Neural cell (in vitro differentiated cells): ENCODE measurements around the gene ANKS3. TPM values are rescaled to one million over a fixed set of nuclear protein-coding genes. Genes with fewer than 3 reads are reported as not detected.

Experiments
- H2AFZ ChIP-seq: fragments of 200-600, 300-800 bp; sonication (generic), shearing (Covaris generic); 2 replicates; pipeline ENCODE4 v1.6.0; 2014; ENCODE audit warnings: low read depth, mild to moderate bottlenecking, antibody characterized with exemption, low read length, moderate library complexity
- H3F3A ChIP-seq: fragments of 200-600 bp; shearing (Covaris generic); 2 replicates; pipeline ENCODE4 v1.6.1; 2016; ENCODE audit warnings: mild to moderate bottlenecking, moderate library complexity, mixed read lengths, antibody characterized with exemption, low read length; ENCODE audit not compliant: insufficient read depth, poor library complexity, severe bottlenecking
- H3K27ac ChIP-seq: fragments of 200-600, 300-800 bp; sonication (generic), shearing (Covaris generic); 2 replicates; pipeline ENCODE4 v1.5.1; 2014; ENCODE audit warnings: mild to moderate bottlenecking, low read length, moderate library complexity
- H3K27me3 ChIP-seq: fragments of 300-800, 200-600 bp; sonication (generic), shearing (Covaris generic); 2 replicates; pipeline ENCODE4 v1.6.0; 2014; ENCODE audit warnings: mild to moderate bottlenecking, low read depth, low read length, moderate library complexity; ENCODE audit not compliant: insufficient read depth
- H3K36me3 ChIP-seq: fragments of 300-800, 200-600 bp; sonication (generic), shearing (Covaris generic); 2 replicates; pipeline ENCODE4 v1.5.1; 2014; ENCODE audit warnings: mild to moderate bottlenecking, antibody characterized with exemption, low read length, moderate library complexity; ENCODE audit not compliant: insufficient read depth
- H3K4me2 ChIP-seq: fragments of 300-800, 200-600 bp; sonication (generic), shearing (Covaris generic); 2 replicates; pipeline ENCODE4 v1.6.0; 2014; ENCODE audit warnings: mild to moderate bottlenecking, low read length
- H3K4me3 ChIP-seq: fragments of 300-800, 200-600 bp; sonication (generic), shearing (Covaris generic); 2 replicates; pipeline ENCODE4 v1.5.1; 2014; ENCODE audit warnings: mild to moderate bottlenecking, low read length, moderate library complexity
- H3K79me2 ChIP-seq: fragments of 200-600 bp; shearing (Covaris generic); replicated peaks from 2 replicates; pipeline ENCODE4 v1.6.0; 2014; ENCODE audit warnings: mild to moderate bottlenecking, low read length, moderate library complexity; ENCODE audit not compliant: insufficient read depth
- H3K9ac ChIP-seq: fragments of 300-800, 200-600 bp; sonication (generic), shearing (Covaris generic); 2 replicates; pipeline ENCODE4 v1.6.1; 2016; ENCODE audit warnings: mild to moderate bottlenecking, low read length, mixed read lengths
- H3K9me2 ChIP-seq: fragments of 200-600 bp; shearing (Covaris generic); 2 replicates; pipeline ENCODE4 v1.6.1; 2016; ENCODE audit warnings: mild to moderate bottlenecking, low read length, mixed read lengths; ENCODE audit not compliant: insufficient read depth
- H3K9me3 ChIP-seq: fragments of 200-600, 300-800 bp; sonication (generic), shearing (Covaris generic); 2 replicates; pipeline ENCODE4 v1.6.1; 2016; ENCODE audit warnings: mild to moderate bottlenecking, mixed run types, low read length, moderate library complexity, mixed read lengths
- H4K20me1 ChIP-seq: fragments of 200-600 bp; shearing (Covaris generic); 2 replicates; pipeline ENCODE4 v1.6.1; 2016; ENCODE audit warnings: mild to moderate bottlenecking, mixed run types; ENCODE audit not compliant: insufficient read depth
- EP300 ChIP-seq: fragments of 450-650 bp; conservative IDR thresholded peaks from 2 replicates; pipeline ENCODE4 v1.6.1; 2014; ENCODE audit warnings: antibody characterized with exemption, mild to moderate bottlenecking, moderate library complexity; ENCODE audit not compliant: poor library complexity, severe bottlenecking
- EZH2 ChIP-seq: fragments of 200-600, 300-800 bp; shearing (Covaris generic), sonication (generic); IDR thresholded peaks from 2 replicates; pipeline ENCODE4 v1.6.1; 2014; ENCODE audit warnings: antibody characterized with exemption, low read length, borderline replicate concordance, mild to moderate bottlenecking; ENCODE audit not compliant: insufficient read depth, poor library complexity, severe bottlenecking
- MXI1 ChIP-seq: fragments of 450-650 bp; conservative IDR thresholded peaks from 2 replicates; pipeline ENCODE4 v1.6.1; 2014; ENCODE audit warnings: antibody characterized with exemption, mild to moderate bottlenecking; ENCODE audit not compliant: poor library complexity, severe bottlenecking
- POLR2AphosphoS5 ChIP-seq: IDR thresholded peaks from 2 replicates; pipeline ENCODE4 v1.6.1; 2012
- RAD21 ChIP-seq: fragments of 450-650 bp; conservative IDR thresholded peaks from 2 replicates; pipeline ENCODE4 v1.6.1; 2014; ENCODE audit warnings: antibody characterized with exemption, mild to moderate bottlenecking, moderate library complexity
- SMC3 ChIP-seq: fragments of 450-650 bp; conservative IDR thresholded peaks from 2 replicates; pipeline ENCODE4 v1.6.1; 2014; ENCODE audit warnings: antibody characterized with exemption, mild to moderate bottlenecking, moderate library complexity; ENCODE audit not compliant: poor library complexity
- TAF1 ChIP-seq: IDR thresholded peaks from 2 replicates; pipeline ENCODE4 v1.6.1; 2012; ENCODE audit warnings: low read depth
- polyA plus RNA-seq: library from polyadenylated mRNA; depleted of rRNA; stranded (reverse); fragments of >200 nt; gene quantifications from 2 replicates; pipeline ENCODE4 v1.2.3, GENCODE V29; 2014
- TF ChIP-seq, protein P1 (sequence below): fragments of 450-650 bp; IDR thresholded peaks from 2 replicates; pipeline ENCODE4 v1.5.1; 2014; ENCODE audit warnings: antibody characterized with exemption, mild to moderate bottlenecking, moderate library complexity; ENCODE audit not compliant: poor library complexity, severe bottlenecking
- TF ChIP-seq, protein P2 (sequence below): IDR thresholded peaks from 2 replicates; pipeline ENCODE4 v1.6.1; 2012; ENCODE audit warnings: borderline replicate concordance

Gene ANKS3
- polyA plus RNA-seq, 1 donor from 2014 or later, result 53.9 TPM

DNA sequence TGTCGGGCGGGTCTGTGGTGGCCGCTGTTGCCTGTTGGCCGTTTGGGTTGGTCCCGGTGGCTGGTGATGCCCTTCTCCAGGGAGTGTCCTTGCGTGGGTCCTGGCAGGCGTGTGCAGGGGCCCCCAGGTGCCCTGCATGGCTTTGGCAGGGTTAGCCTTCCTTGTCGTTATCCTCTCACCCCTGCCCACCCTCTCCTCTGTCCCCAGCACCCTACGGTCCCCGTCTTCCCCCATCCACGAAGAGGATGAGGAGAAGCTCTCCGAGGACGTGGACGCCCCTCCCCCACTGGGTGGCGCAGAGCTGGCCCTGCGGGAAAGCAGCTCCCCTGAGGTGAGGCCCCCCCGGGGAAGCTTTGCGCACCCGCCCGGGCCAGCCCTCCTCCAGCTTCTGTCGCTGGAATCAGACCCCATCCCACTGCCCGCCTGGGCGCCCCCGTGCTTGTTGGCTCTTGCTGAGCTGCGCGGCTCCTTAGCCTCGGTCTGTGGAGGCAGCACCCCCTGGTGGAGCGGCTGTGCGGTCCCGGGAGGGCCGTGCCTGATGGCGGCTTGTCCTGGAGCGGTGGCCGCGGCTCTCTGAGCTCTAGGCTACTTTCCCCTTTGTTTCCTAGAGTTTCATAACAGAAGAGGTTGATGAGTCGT, 51.3 kb downstream of the ANKS3 start:
- Histone ChIP-seq H3K27me3 (no peaks in the 10 kb centered on the region), H3K27ac (no peak overlapping the region), H3K9ac (no peak overlapping the region), H3F3A (no peaks in the 10 kb centered on the region), H3K4me3 (no peak overlapping the region), H3K79me2 (no peaks in the 10 kb centered on the region), H3K9me3 (no peaks in the 10 kb centered on the region), H2AFZ (no peak overlapping the region), H4K20me1 (no peaks in the 10 kb centered on the region), H3K9me2 (no peaks in the 10 kb centered on the region), H3K36me3 (no peaks in the 10 kb centered on the region), H3K4me2 (no peak overlapping the region)
- TF ChIP-seq RAD21, result no peak
- TF ChIP-seq SMC3, result no peak
- TF ChIP-seq, protein P1, sequence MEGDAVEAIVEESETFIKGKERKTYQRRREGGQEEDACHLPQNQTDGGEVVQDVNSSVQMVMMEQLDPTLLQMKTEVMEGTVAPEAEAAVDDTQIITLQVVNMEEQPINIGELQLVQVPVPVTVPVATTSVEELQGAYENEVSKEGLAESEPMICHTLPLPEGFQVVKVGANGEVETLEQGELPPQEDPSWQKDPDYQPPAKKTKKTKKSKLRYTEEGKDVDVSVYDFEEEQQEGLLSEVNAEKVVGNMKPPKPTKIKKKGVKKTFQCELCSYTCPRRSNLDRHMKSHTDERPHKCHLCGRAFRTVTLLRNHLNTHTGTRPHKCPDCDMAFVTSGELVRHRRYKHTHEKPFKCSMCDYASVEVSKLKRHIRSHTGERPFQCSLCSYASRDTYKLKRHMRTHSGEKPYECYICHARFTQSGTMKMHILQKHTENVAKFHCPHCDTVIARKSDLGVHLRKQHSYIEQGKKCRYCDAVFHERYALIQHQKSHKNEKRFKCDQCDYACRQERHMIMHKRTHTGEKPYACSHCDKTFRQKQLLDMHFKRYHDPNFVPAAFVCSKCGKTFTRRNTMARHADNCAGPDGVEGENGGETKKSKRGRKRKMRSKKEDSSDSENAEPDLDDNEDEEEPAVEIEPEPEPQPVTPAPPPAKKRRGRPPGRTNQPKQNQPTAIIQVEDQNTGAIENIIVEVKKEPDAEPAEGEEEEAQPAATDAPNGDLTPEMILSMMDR, result no peak
- no peak for TF ChIP-seq EZH2
- no peak for TF ChIP-seq POLR2AphosphoS5
- no peak for TF ChIP-seq EP300
- TF ChIP-seq, protein P2, sequence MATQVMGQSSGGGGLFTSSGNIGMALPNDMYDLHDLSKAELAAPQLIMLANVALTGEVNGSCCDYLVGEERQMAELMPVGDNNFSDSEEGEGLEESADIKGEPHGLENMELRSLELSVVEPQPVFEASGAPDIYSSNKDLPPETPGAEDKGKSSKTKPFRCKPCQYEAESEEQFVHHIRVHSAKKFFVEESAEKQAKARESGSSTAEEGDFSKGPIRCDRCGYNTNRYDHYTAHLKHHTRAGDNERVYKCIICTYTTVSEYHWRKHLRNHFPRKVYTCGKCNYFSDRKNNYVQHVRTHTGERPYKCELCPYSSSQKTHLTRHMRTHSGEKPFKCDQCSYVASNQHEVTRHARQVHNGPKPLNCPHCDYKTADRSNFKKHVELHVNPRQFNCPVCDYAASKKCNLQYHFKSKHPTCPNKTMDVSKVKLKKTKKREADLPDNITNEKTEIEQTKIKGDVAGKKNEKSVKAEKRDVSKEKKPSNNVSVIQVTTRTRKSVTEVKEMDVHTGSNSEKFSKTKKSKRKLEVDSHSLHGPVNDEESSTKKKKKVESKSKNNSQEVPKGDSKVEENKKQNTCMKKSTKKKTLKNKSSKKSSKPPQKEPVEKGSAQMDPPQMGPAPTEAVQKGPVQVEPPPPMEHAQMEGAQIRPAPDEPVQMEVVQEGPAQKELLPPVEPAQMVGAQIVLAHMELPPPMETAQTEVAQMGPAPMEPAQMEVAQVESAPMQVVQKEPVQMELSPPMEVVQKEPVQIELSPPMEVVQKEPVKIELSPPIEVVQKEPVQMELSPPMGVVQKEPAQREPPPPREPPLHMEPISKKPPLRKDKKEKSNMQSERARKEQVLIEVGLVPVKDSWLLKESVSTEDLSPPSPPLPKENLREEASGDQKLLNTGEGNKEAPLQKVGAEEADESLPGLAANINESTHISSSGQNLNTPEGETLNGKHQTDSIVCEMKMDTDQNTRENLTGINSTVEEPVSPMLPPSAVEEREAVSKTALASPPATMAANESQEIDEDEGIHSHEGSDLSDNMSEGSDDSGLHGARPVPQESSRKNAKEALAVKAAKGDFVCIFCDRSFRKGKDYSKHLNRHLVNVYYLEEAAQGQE, result no peak
- TF ChIP-seq MXI1, result no peak
- no peak for TF ChIP-seq TAF1

DNA sequence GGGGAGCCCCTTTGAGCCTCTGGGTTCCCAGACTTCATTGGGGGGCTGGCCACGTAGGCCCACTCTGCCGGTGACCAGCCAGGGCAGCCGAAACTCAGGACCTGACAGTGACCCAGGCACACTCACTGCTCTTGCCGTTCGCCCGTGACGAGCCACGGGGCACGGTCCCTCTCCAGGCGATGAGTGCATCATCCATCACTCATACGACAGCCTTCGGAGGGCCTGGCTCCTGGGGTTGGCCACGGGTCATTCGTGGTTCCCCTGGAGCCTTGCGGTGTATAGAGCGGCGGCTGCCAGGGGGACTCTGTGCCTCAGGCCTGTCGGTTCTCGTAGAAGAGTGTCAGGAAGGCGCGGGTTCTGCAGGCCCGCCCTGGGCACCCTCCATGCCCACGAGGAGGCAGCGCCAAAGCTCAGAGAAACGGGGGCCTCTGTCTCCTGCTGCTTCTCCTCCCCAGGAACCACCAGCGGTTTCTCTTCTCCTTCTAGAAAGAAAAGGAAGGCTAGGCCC, 51.9 kb downstream of the ANKS3 start:
- H3K9me2 ChIP-seq, result no peaks in the 10 kb centered on the region
- H3K79me2 ChIP-seq, result no peaks in the 10 kb centered on the region
- no peaks in the 10 kb centered on the region for H3K9me3 ChIP-seq
- H2AFZ ChIP-seq, result no peak overlapping the region
- TF ChIP-seq RAD21 (no peak), POLR2AphosphoS5 (no peak), TAF1 (no peak), EP300 (no peak), SMC3 (no peak)
- TF ChIP-seq, protein P2, result no peak
- TF ChIP-seq, protein P1, result no peak
- no peaks in the 10 kb centered on the region for H4K20me1 ChIP-seq
- H3K27ac ChIP-seq, result no peak overlapping the region
- H3K9ac ChIP-seq, result no peak overlapping the region
- no peaks in the 10 kb centered on the region for H3K27me3 ChIP-seq
- H3F3A ChIP-seq, result no peaks in the 10 kb centered on the region
- no peak overlapping the region for H3K4me2 ChIP-seq
- no peak overlapping the region for H3K4me3 ChIP-seq
- no peaks in the 10 kb centered on the region for H3K36me3 ChIP-seq
